Spleen (tissue), 11 donors: Measurements from ENCODE around the gene BTK. TPM values are rescaled to one million over a fixed set of nuclear protein-coding genes. Genes with fewer than 3 reads are reported as not detected.
A peak's percentile ranks its signal among the peaks of the same experiment; 100 is the strongest.
"Not testable (repeated sequence)": the region's sequence is repeated elsewhere in the genome, so short reads cannot be mapped to it uniquely, and the experiment has no call there.

Source experiments
- DNase-seq: peaks from one replicate; pipeline ENCODE4 v3.0.0-alpha.2; 2020
- H3K27ac ChIP-seq, 8 donors: fragments of 200-600 bp; sonication (generic) in 7 of 8; 1 replicate in 4 of 8; 2 replicates in 4 of 8; pipeline versions ENCODE4 v1.5.0 to v1.8.0; 2016 to 2021; ENCODE audit warnings: inconsistent platforms in 4 of 8, mild to moderate bottlenecking in 4 of 8, moderate library complexity in 1 of 8
- H3K27me3 ChIP-seq, 7 donors: fragments of 200-600 bp; sonication (generic) in 6 of 7; replicated peaks in 1 of 7; 1 replicate in 4 of 7; 2 replicates in 3 of 7; pipeline versions ENCODE4 v1.5.0 to v1.8.0; 2016 to 2021; ENCODE audit warnings: inconsistent platforms in 3 of 7, mild to moderate bottlenecking in 1 of 7
- H3K36me3 ChIP-seq, 6 donors: fragments of 200-600 bp; sonication (generic) in 5 of 6; 1 replicate in 4 of 6; 2 replicates in 2 of 6; pipeline versions ENCODE4 v1.5.0 to v1.8.0; 2016 to 2021; ENCODE audit warnings: inconsistent platforms in 2 of 6
- H3K4me1 ChIP-seq, 6 donors: fragments of 200-600 bp; sonication (generic) in 5 of 6; 1 replicate in 3 of 6; 2 replicates in 3 of 6; pipeline versions ENCODE4 v1.5.0 to v1.8.0; 2016 to 2021; ENCODE audit warnings: inconsistent platforms in 3 of 6
- H3K4me3 ChIP-seq, 8 donors: fragments of 200-600 bp; sonication (generic) in 7 of 8; 1 replicate in 4 of 8; 2 replicates in 4 of 8; pipeline versions ENCODE4 v1.5.0 to v1.8.0; 2016 to 2021; ENCODE audit warnings: inconsistent platforms in 4 of 8, mild to moderate bottlenecking in 4 of 8, moderate library complexity in 2 of 8
- H3K9me3 ChIP-seq, 8 donors: fragments of 200-600 bp; sonication (generic) in 7 of 8; 1 replicate in 4 of 8; 2 replicates in 4 of 8; pipeline versions ENCODE4 v1.5.0 to v1.8.0; 2016 to 2021; ENCODE audit warnings: inconsistent platforms in 4 of 8
- CTCF ChIP-seq, 11 experiments: fragments of 200-600 bp in 7 of 11; fragments of 450-650 bp in 4 of 11; sonication (generic) in 4 of 11; IDR thresholded peaks in 8 of 11; conservative IDR thresholded peaks in 3 of 11; 1 replicate in 7 of 11; 2 replicates in 4 of 11; pipeline versions ENCODE4 v1.4.0 to v1.8.0; 2016 to 2021; ENCODE audit warnings: antibody characterized with exemption in 11 of 11, inconsistent platforms in 4 of 11, mild to moderate bottlenecking in 1 of 11
- POLR2A ChIP-seq, 3 donors: fragments of 450-650 bp; IDR thresholded peaks; one replicate each; pipeline ENCODE4 v1.5.1; 2017; ENCODE audit warnings: antibody characterized with exemption in 3 of 3, mild to moderate bottlenecking in 1 of 3
- POLR2AphosphoS5 ChIP-seq, 3 donors: sonication (generic); formaldehyde crosslinking; IDR thresholded peaks; one replicate each; pipeline ENCODE4 v1.5.1; 2017; ENCODE audit warnings: antibody characterized with exemption in 3 of 3
- WGBS, 5 donors: extraction: QIAGEN DNeasy Blood & Tissue Kit in 3 of 5; methylation state at CpG; one replicate each; pipeline versions ENCODE4 v1.1.5 to v1.1.7; 2013 to 2018; 5-methylcytosine and 5-hydroxymethylcytosine counted together
- intact Hi-C: fragments of 100-400 bp; cut with DNase I; formaldehyde crosslinking; loops from one replicate; pipeline ENCODE4 v1.15.0; 2023; ENCODE audit warnings: low total_unique reads
- polyA plus RNA-seq, 3 donors: library from polyadenylated mRNA; stranded (reverse); fragments of 200-250 nt; gene quantifications; one replicate each; pipeline ENCODE4 v1.2.1, GENCODE V29; 2013
- small RNA-seq, 4 donors: library from RNA; depleted of rRNA; stranded (forward); fragments of <200 nt; gene quantifications; one replicate each; pipeline ENCODE3, GENCODE V24; 2016
- total RNA-seq, 7 donors: library from RNA; depleted of rRNA in 3 of 7; stranded (reverse); fragments of >200 nt in 3 of 7; fragmentation: NEBNext Ultra II Directional in 4 of 7; extraction: Animal tissue kit (Norgen Biotek cat#: 25700) in 4 of 7; gene quantifications; one replicate each; pipeline versions ENCODE4 v1.1.0 to v1.2.1, GENCODE V29; 2016 to 2021
- donor health status: healthy with polysubstance abuse.
- donor health status: DM: no; HTN: no; CAD: no; lungs with moderate emphysema.
- donor health status: DM: no; HTN: no; CAD: no.
- donor health status: Bipolar disorder and iron deficiency.
- donor health status: healthy.
- donor health status: DM: no; HTN: no; CAD: no.
- donor health status: DM: yes; HTN: yes; CAD: no.

Gene BTK
- total and polyA plus RNA-seq, 10 donors = 70.7 to 139 (median 82.6) TPM

- Histone ChIP-seq H3K27me3 (peaks cover 0 to 3% (median 0%) of the 10 kb centered on the region in 7 donors), H3K4me3 (peak overlapping the region; percentile 47 to 81 (median 60)), H3K36me3 (peaks cover 0 to 46% (median 0%) of the 10 kb centered on the region in 6 donors), H3K27ac (peak overlapping the region in 5 of 8 donors; percentile 82 to 91 (median 88)), H3K9me3 (no peaks in the 10 kb centered on the region), H3K4me1 (peaks cover 0 to 28% (median 14%) of the 10 kb centered on the region in 6 donors)
- intact Hi-C loops = no loop called here
- no peak for DNase-seq
- WGBS, 5 donors = 0 to 36% (median 0%) methylated on average over 6 to 14 of the region's 14 CpGs
- TF ChIP-seq CTCF (IDR thresholded peaks at IDR 0.05 in 8 of 11, conservative IDR thresholded peaks at IDR 0.05 in 3 of 11) (no peak), POLR2A (IDR thresholded peaks at IDR 0.05) (no peak), POLR2AphosphoS5 (IDR thresholded peaks at IDR 0.05) (no peak)
These were observed 38.0 kb downstream of the BTK start for GRCh38 chrX:101347859-101348451.

GRCh38 chrX:101337776-101338271, 48.2 kb downstream of the BTK start:
- peaks cover 0 to 4% (median 0%) of the 10 kb centered on the region in 8 donors for H3K9me3 ChIP-seq
- WGBS, 5 donors = 73 to 82% (median 77%) methylated on average over 4 of the region's 4 CpGs
- TF ChIP-seq POLR2AphosphoS5 (IDR thresholded peaks at IDR 0.05) (no peak), POLR2A (IDR thresholded peaks at IDR 0.05) (no peak), CTCF (IDR thresholded peaks at IDR 0.05 in 8 of 11, conservative IDR thresholded peaks at IDR 0.05 in 3 of 11) (no peak)
- H3K4me1 ChIP-seq = no peaks in the 10 kb centered on the region
- no peak overlapping the region for H3K4me3 ChIP-seq
- intact Hi-C loops = no loop called here
- H3K36me3 ChIP-seq = no peaks in the 10 kb centered on the region
- DNase-seq = no peak
- no peaks in the 10 kb centered on the region for H3K27me3 ChIP-seq
- no peak overlapping the region for H3K27ac ChIP-seq

- intact Hi-C loops, DNase-seq, H3K27me3 ChIP-seq, H3K4me3 ChIP-seq, H3K4me1 ChIP-seq, H3K27ac ChIP-seq, H3K36me3 ChIP-seq, H3K9me3 ChIP-seq: not testable (repeated sequence)
- WGBS, 5 donors = 66 to 83% (median 79%) methylated on average over 7 of the region's 7 CpGs
These were observed 51.7 kb downstream of the BTK start for GRCh38 chrX:101334310-101334709.

- H3K36me3 ChIP-seq, H3K4me1 ChIP-seq, intact Hi-C loops, H3K27me3 ChIP-seq, H3K4me3 ChIP-seq, H3K9me3 ChIP-seq, DNase-seq, H3K27ac ChIP-seq: not testable (repeated sequence)
- 50 to 82% (median 72%) methylated on average over 2 to 3 of the region's 3 CpGs for WGBS, 5 donors
These were observed 59.4 kb downstream of the BTK start for GRCh38 chrX:101326600-101326999.

- no peak overlapping the region for H3K4me3 ChIP-seq
- no peaks in the 10 kb centered on the region for H3K9me3 ChIP-seq
- H3K4me1 ChIP-seq = no peaks in the 10 kb centered on the region
- no peaks in the 10 kb centered on the region for H3K36me3 ChIP-seq
- H3K27me3 ChIP-seq = no peaks in the 10 kb centered on the region
- 66 to 95% (median 77%) methylated on average over 1 of the region's 1 CpG for WGBS, 5 donors
- intact Hi-C loops = no loop called here
- TF ChIP-seq CTCF (IDR thresholded peaks at IDR 0.05 in 8 of 11, conservative IDR thresholded peaks at IDR 0.05 in 3 of 11) = no peak
- no peak for TF ChIP-seq POLR2A (IDR thresholded peaks at IDR 0.05)
- TF ChIP-seq POLR2AphosphoS5 (IDR thresholded peaks at IDR 0.05) = no peak
- H3K27ac ChIP-seq = no peak overlapping the region
- no peak for DNase-seq
These were observed 82.2 kb downstream of the BTK start for GRCh38 chrX:101303790-101304189.

Small RNA genes within 50 kb of the gene (small RNA-seq; reads per million reads assigned to genes)
- 0 reads per million in 4 donors for gene RNU6-934P

Other genes with a start within 250 kb of the BTK start
- under 1 TPM in 3 of 7 donors, not detected in 4; 0.09 to 0.17 (median 0.10) TPM for gene DRP2, start 166.4 kb downstream of the BTK start, total RNA-seq
- under 1 TPM in 2 of 3 donors, not detected in 1; under 0.01 to 0.02 TPM for gene DRP2, start 166.4 kb downstream of the BTK start, polyA plus RNA-seq
- under 1 TPM in 2 of 7 donors, not detected in 5; 0.16 to 0.20 TPM for gene TAF7L, start 94.9 kb downstream of the BTK start, total RNA-seq
- under 1 TPM in 2 of 3 donors, not detected in 1; 0.09 to 0.11 TPM for gene TAF7L, start 94.9 kb downstream of the BTK start, polyA plus RNA-seq
- gene TIMM8A, start 37.4 kb downstream of the BTK start, total RNA-seq = 10 to 100 TPM in 3 of 7 donors, 1 to 10 TPM in 4; 3.7 to 12.3 (median 9.8) TPM
- 10 to 100 TPM in 1 of 3 donors, 1 to 10 TPM in 2; 8.9 to 13.3 (median 9.5) TPM for gene TIMM8A, start 37.4 kb downstream of the BTK start, polyA plus RNA-seq
- 1,000 to 10,000 TPM in 3 of 7 donors, 100 to 1,000 TPM in 4; 151 to 3,237 (median 224) TPM for gene RPL36A, start 4.8 kb upstream of the BTK start, total RNA-seq
- 1,000 to 10,000 TPM; 4,155 to 7,329 (median 5,596) TPM for gene RPL36A, start 4.8 kb upstream of the BTK start, polyA plus RNA-seq
- 10 to 100 TPM; 22.9 to 33.8 (median 31.0) TPM for gene GLA, start 21.7 kb upstream of the BTK start, total RNA-seq
- 10 to 100 TPM; 23.9 to 38.5 (median 36.6) TPM for gene GLA, start 21.7 kb upstream of the BTK start, polyA plus RNA-seq
- 10 to 100 TPM; 42.9 to 74.1 (median 67.0) TPM for gene HNRNPH2, start 22.0 kb upstream of the BTK start, total RNA-seq
- gene HNRNPH2, start 22.0 kb upstream of the BTK start, polyA plus RNA-seq = 10 to 100 TPM; 34.1 to 55.3 (median 45.3) TPM
- 10 to 100 TPM in 6 of 7 donors, 1 to 10 TPM in 1; 8.3 to 20.3 (median 17.5) TPM for gene ARMCX4, start 99.3 kb upstream of the BTK start, total RNA-seq
- gene ARMCX4, start 99.3 kb upstream of the BTK start, polyA plus RNA-seq = 1 to 10 TPM; 4.0 to 8.0 (median 5.6) TPM
- 10 to 100 TPM; 10.9 to 22.8 (median 18.0) TPM for gene ARMCX1, start 164.4 kb upstream of the BTK start, total RNA-seq
- 10 to 100 TPM in 1 of 3 donors, 1 to 10 TPM in 2; 5.2 to 12.3 (median 6.9) TPM for gene ARMCX1, start 164.4 kb upstream of the BTK start, polyA plus RNA-seq
- 10 to 100 TPM; 31.0 to 62.4 (median 44.7) TPM for gene ARMCX6, start 231.8 kb upstream of the BTK start, total RNA-seq
- gene ARMCX6, start 231.8 kb upstream of the BTK start, polyA plus RNA-seq = 10 to 100 TPM; 34.2 to 42.0 (median 38.5) TPM
- gene ARMCX3, start 237.0 kb upstream of the BTK start, total RNA-seq = 10 to 100 TPM; 61.9 to 90.4 (median 79.8) TPM
- gene ARMCX3, start 237.0 kb upstream of the BTK start, polyA plus RNA-seq = 10 to 100 TPM; 16.8 to 35.4 (median 16.9) TPM